SJSA1 (cell line): ENCODE results near the gene CDK9. TPM values are rescaled to one million over a fixed set of nuclear protein-coding genes. Genes with fewer than 3 reads are reported as not detected.

Source experiments
- total RNA-seq: library from RNA; depleted of rRNA; stranded (reverse); fragments of >200 nt; shearing (Covaris generic); gene quantifications from 2 replicates; pipeline ENCODE4 v1.2.3, GENCODE V29; 2014; rRNA removed

CDK9 gene
- total RNA-seq, 1 experiment from 2014 or later: 21.4 TPM

Other genes with a start within 250 kb of the CDK9 start
- gene STXBP1, start 173.8 kb upstream of the CDK9 start, total RNA-seq: 18.4 and 72.6 TPM in 2 replicates
- 0.11 TPM in 1 of 2 replicates, not detected in the other for gene CFAP157, start 79.0 kb upstream of the CDK9 start, total RNA-seq
- gene PTRH1, start 70.4 kb upstream of the CDK9 start, total RNA-seq: 10.4 and 17.5 TPM in 2 replicates
- gene TTC16, start 70.0 kb upstream of the CDK9 start, total RNA-seq: not detected in 2 replicates
- 5.3 and 11.4 TPM in 2 replicates for gene TOR2A, start 50.7 kb upstream of the CDK9 start, total RNA-seq
- not detected in 2 replicates for gene SH2D3C, start 7.4 kb upstream of the CDK9 start, total RNA-seq
- gene FPGS, start 16.8 kb downstream of the CDK9 start, total RNA-seq: 49.0 and 70.0 TPM in 2 replicates
- 6.8 and 8.7 TPM in 2 replicates for gene ENG, start 68.6 kb downstream of the CDK9 start, total RNA-seq
- 32.6 and 32.7 TPM in 2 replicates for gene AK1, start 91.6 kb downstream of the CDK9 start, total RNA-seq
- 37.0 and 42.9 TPM in 2 replicates for gene ST6GALNAC6, start 113.6 kb downstream of the CDK9 start, total RNA-seq
- gene ST6GALNAC4, start 131.0 kb downstream of the CDK9 start, total RNA-seq: 26.5 and 43.5 TPM in 2 replicates
- gene PIP5KL1, start 144.7 kb downstream of the CDK9 start, total RNA-seq: 1.6 and 18.4 TPM in 2 replicates
- 20.4 and 24.5 TPM in 2 replicates for gene DPM2, start 151.8 kb downstream of the CDK9 start, total RNA-seq
- gene EEIG1, start 195.0 kb downstream of the CDK9 start, total RNA-seq: 3.5 and 4.6 TPM in 2 replicates